ENCODE results near the gene MAP3K20.

GRCh38 chr2:173215316-173215715 lies 139.7 kb downstream of the MAP3K20 start:
- TF ChIP-seq POLR2A (IDR thresholded peaks at IDR 0.05) (no peak), CTCF (IDR thresholded peaks at IDR 0.05) (no peak)
